HFF-Myc (cell line): ENCODE results near the gene PTPRN2.
A peak's percentile ranks its signal among the peaks of the same experiment; 100 is the strongest.

ENCODE experiments used
- DNase-seq: peaks from one replicate; pipeline ENCODE4 v3.0.0-alpha.2; 2011; ENCODE audit warnings: low read depth; ENCODE audit errors: extremely low read depth
- H3K4me3 ChIP-seq: replicated peaks from 2 replicates; pipeline ENCODE4 v1.5.1; 2011; ENCODE audit warnings: low read depth, mild to moderate bottlenecking, control low read depth, low read length
- CTCF ChIP-seq: IDR thresholded peaks from 2 replicates; pipeline ENCODE4 v1.5.1; 2012; ENCODE audit warnings: mild to moderate bottlenecking, low read depth, low read length, control low read depth; ENCODE audit errors: missing control alignments

The PTPRN2 gene

GRCh38 chr7:157690058-157690832, 897.4 kb downstream of the PTPRN2 start:
- no peak for DNase-seq
- no peak for TF ChIP-seq CTCF
- H3K4me3 ChIP-seq = peak overlapping the region; percentile 38

- TF ChIP-seq CTCF = no peak
- H3K4me3 ChIP-seq = peak overlapping the region; percentile 38
- no peak for DNase-seq
Observed at GRCh38 chr7:157689269-157690057, 898.2 kb downstream of the PTPRN2 start.

- no peak overlapping the region for H3K4me3 ChIP-seq
- no peak for DNase-seq
- no peak for TF ChIP-seq CTCF
Observed at GRCh38 chr7:157688533-157689268, 898.9 kb downstream of the PTPRN2 start.

- no peak for TF ChIP-seq CTCF
- no peak overlapping the region for H3K4me3 ChIP-seq
- no peak for DNase-seq
Observed at GRCh38 chr7:157687845-157688532, 899.6 kb downstream of the PTPRN2 start.

- TF ChIP-seq CTCF = no peak
- H3K4me3 ChIP-seq = no peak overlapping the region
- DNase-seq = no peak
Observed at GRCh38 chr7:157687158-157687557, 900.5 kb downstream of the PTPRN2 start.

GRCh38 chr7:157686285-157686894, 901.2 kb downstream of the PTPRN2 start:
- H3K4me3 ChIP-seq = no peak overlapping the region
- TF ChIP-seq CTCF = no peak
- no peak for DNase-seq
